B cell (primary cell): ENCODE data around the gene NCAPH2. TPM values are rescaled to one million over a fixed set of nuclear protein-coding genes. Genes with fewer than 3 reads are reported as not detected.

Source experiments
- ATAC-seq: fragments of 200-7000 bp; cut with Tn5 transposase; one replicate; pipeline ENCODE4 v1.10.0; 2021; ENCODE audit warnings: low read depth, mild to moderate bottlenecking, moderate number of reproducible peaks, moderate library complexity
- CTCF ChIA-PET: fragments of 350-600 bp; sonication (Branson Sonifier 250); formaldehyde crosslinking; loops from one replicate; lab custom pipeline; 2021; ENCODE audit warnings: antibody characterized with exemption, inconsistent platforms; lab: Charles Lee
- POLR2A ChIA-PET: fragments of 350-600 bp; sonication (Branson Sonifier 250); formaldehyde crosslinking; loops from one replicate; lab custom pipeline; 2021; ENCODE audit warnings: antibody characterized with exemption; lab: Charles Lee
- DNase-seq: peaks from one replicate; pipeline ENCODE4 v3.0.0; 2013
- H2AFZ ChIP-seq: 2 replicates; pipeline ENCODE4 v1.6.1; 2012; ENCODE audit warnings: mild to moderate bottlenecking, low read depth, low read length; ENCODE audit not compliant: insufficient read depth, poor library complexity, severe bottlenecking
- H3K27ac ChIP-seq, 2 donors: 1 replicate in 1 of 2; 2 replicates in 1 of 2; pipeline ENCODE4 v1.5.1; 2012 to 2013; ENCODE audit warnings: low read length in 2 of 2, mild to moderate bottlenecking in 2 of 2, moderate library complexity in 1 of 2
- H3K27me3 ChIP-seq, 4 experiments: fragments of 200-600 bp in 1 of 4; sonication (generic) in 1 of 4; replicated peaks in 1 of 4; 1 replicate in 2 of 4; 2 replicates in 2 of 4; pipeline versions ENCODE4 v1.6.1 to v1.7.0; 2013 to 2016; ENCODE audit warnings: low read length in 3 of 4, mild to moderate bottlenecking in 2 of 4, mixed read lengths in 1 of 4, moderate library complexity in 1 of 4; ENCODE audit not compliant: insufficient read depth in 4 of 4, control insufficient read depth in 3 of 4; ENCODE audit errors: control extremely low read depth in 1 of 4
- H3K36me3 ChIP-seq, 2 experiments: replicated peaks in 1 of 2; 1 replicate in 1 of 2; 2 replicates in 1 of 2; pipeline versions ENCODE4 v1.6.1 to v1.7.1; 2013; ENCODE audit warnings: low read length in 1 of 2; ENCODE audit not compliant: insufficient read depth in 2 of 2, control insufficient read depth in 1 of 2; ENCODE audit errors: control extremely low read depth in 1 of 2, extremely low read depth in 1 of 2
- H3K4me1 ChIP-seq, 2 donors: fragments of 200-600 bp in 1 of 2; sonication (generic) in 1 of 2; 1 replicate in 1 of 2; 2 replicates in 1 of 2; pipeline versions ENCODE4 v1.5.1 to v1.6.1; 2013 to 2017; ENCODE audit warnings: low read length in 2 of 2; ENCODE audit not compliant: control insufficient read depth in 2 of 2, insufficient read depth in 2 of 2
- H3K4me2 ChIP-seq: replicated peaks from 2 replicates; pipeline ENCODE3; 2012; ENCODE audit warnings: mild to moderate bottlenecking, low read depth, low read length; ENCODE audit not compliant: poor library complexity, severe bottlenecking
- H3K4me3 ChIP-seq, 5 experiments: fragments of 200-600 bp in 1 of 5; sonication (generic) in 1 of 5; 1 replicate in 3 of 5; 2 replicates in 2 of 5; pipeline versions ENCODE4 v1.5.1 to v1.7.0; 2011 to 2016; ENCODE audit warnings: low read length in 4 of 5, mild to moderate bottlenecking in 4 of 5, low read depth in 2 of 5, control low read depth in 1 of 5, moderate library complexity in 1 of 5; ENCODE audit not compliant: insufficient read depth in 1 of 5; ENCODE audit errors: control extremely low read depth in 1 of 5, extremely low read depth in 1 of 5
- H3K79me2 ChIP-seq: fragments of 200-600 bp; sonication (generic); one replicate; pipeline ENCODE4 v1.6.0; 2016; ENCODE audit warnings: low read length; ENCODE audit not compliant: control insufficient read depth, insufficient read depth
- H3K9ac ChIP-seq: fragments of 200-600 bp; sonication (generic); 2 replicates; pipeline ENCODE4 v1.6.1; 2017; ENCODE audit warnings: mild to moderate bottlenecking, low read length, moderate library complexity
- H3K9me3 ChIP-seq, 3 donors: one replicate each; pipeline versions ENCODE4 v1.6.1 to v1.7.1; 2013; ENCODE audit warnings: low read length in 2 of 3; ENCODE audit not compliant: control insufficient read depth in 2 of 3, insufficient read depth in 1 of 3; ENCODE audit errors: control extremely low read depth in 1 of 3
- H4K20me1 ChIP-seq: 2 replicates; pipeline ENCODE4 v1.6.0; 2012; ENCODE audit warnings: mild to moderate bottlenecking, low read length; ENCODE audit not compliant: insufficient read depth, control insufficient read depth, poor library complexity, severe bottlenecking
- H3K27ac Mint-ChIP-seq: one replicate; pipeline ENCODE4 v1.8.0; 2021; ENCODE audit warnings: mixed read lengths
- H3K27me3 Mint-ChIP-seq: one replicate; pipeline ENCODE4 v1.8.0; 2021; ENCODE audit warnings: mixed read lengths
- H3K4me1 Mint-ChIP-seq: one replicate; pipeline ENCODE4 v1.8.0; 2021; ENCODE audit warnings: mixed read lengths
- H3K4me3 Mint-ChIP-seq: one replicate; pipeline ENCODE4 v1.8.0; 2021; ENCODE audit warnings: mixed read lengths
- H3K9me3 Mint-ChIP-seq: one replicate; pipeline ENCODE4 v1.8.0; 2022; ENCODE audit warnings: mixed read lengths; ENCODE audit not compliant: insufficient read depth
- CTCF ChIP-seq: fragments of 200-600 bp; IDR thresholded peaks from one replicate; pipeline ENCODE4 v1.8.0; 2022; ENCODE audit warnings: antibody characterized with exemption, mild to moderate bottlenecking
- EZH2 ChIP-seq: IDR thresholded peaks from 2 replicates; pipeline ENCODE4 v1.6.1; 2012; ENCODE audit warnings: borderline replicate concordance, low read depth, mild to moderate bottlenecking, moderate library complexity, low read length; ENCODE audit not compliant: insufficient read depth, poor library complexity, severe bottlenecking
- WGBS: methylation state at CpG from one replicate; pipeline ENCODE4 v1.1.5; 2013; ENCODE audit warnings: missing lambda C conversion rate; ENCODE audit not compliant: insufficient coverage; 5-methylcytosine and 5-hydroxymethylcytosine counted together
- intact Hi-C: fragments of 100-400 bp; cut with micrococcal nuclease; formaldehyde crosslinking; loops from one replicate; pipeline ENCODE4 v1.10.0; 2022
- polyA plus RNA-seq: library from polyadenylated mRNA; depleted of rRNA; stranded (reverse); fragments of >200 nt; gene quantifications from 2 replicates; pipeline ENCODE4 v1.2.3, GENCODE V29; 2012
- total RNA-seq, 2 donors: library from RNA; stranded (reverse); fragments of 120-200 nt in 1 of 2; gene quantifications; 1 replicate in 1 of 2; 2 replicates in 1 of 2; pipeline versions ENCODE4 v1.2.3 to v1.2.4, GENCODE V29; 2013 to 2022

Gene NCAPH2
- total and polyA plus RNA-seq, 2 donors (not counting 1 experiment from before 2014, with no cell fraction given), result 47.1 to 76.9 TPM

GRCh38 chr22:50527921-50528681, 20.1 kb downstream of the NCAPH2 start:
- no peaks in the 10 kb centered on the region for H3K27me3 ChIP-seq
- DNase-seq (peak; percentile 42), ATAC-seq (no peak)
- H3K79me2 ChIP-seq, result peaks cover 31% of the 10 kb centered on the region
- peaks cover 0 to 9% (median 0%) of the 10 kb centered on the region in 3 donors for H3K9me3 ChIP-seq
- no peak overlapping the region for H2AFZ ChIP-seq
- H3K9ac ChIP-seq, result no peak overlapping the region
- H3K4me3 Mint-ChIP-seq, result peak overlapping the region; percentile 86
- H3K4me1 Mint-ChIP-seq, result peaks cover 41% of the 10 kb centered on the region
- no peaks in the 10 kb centered on the region for H3K27me3 Mint-ChIP-seq
- H3K9me3 Mint-ChIP-seq, result no peaks in the 10 kb centered on the region
- no peak overlapping the region for H3K4me3 ChIP-seq
- H4K20me1 ChIP-seq, result peaks cover 20% of the 10 kb centered on the region
- H3K27ac ChIP-seq, result peak overlapping the region; percentile 81 to 99
- CTCF ChIA-PET, result interaction anchor here (1.0 to 5.5 kb wide), 8 partner anchors 11 to 93 kb away, joined by 3 to 81 read pairs (median 12); partner anchors contain the start of genes KLHDC7B and SYCE3
- peak overlapping the region; percentile 91 for H3K27ac Mint-ChIP-seq
- peaks cover 0 to 7% of the 10 kb centered on the region in 2 experiments for H3K36me3 ChIP-seq
- 94% methylated on average over 13 of the region's 18 CpGs for WGBS
- H3K4me1 ChIP-seq, result peaks cover 26 to 63% of the 10 kb centered on the region in 2 donors
- peak overlapping the region; percentile 84 for H3K4me2 ChIP-seq
- POLR2A ChIA-PET, result interaction anchor here (0.6 to 5.4 kb wide), 8 partner anchors 13 to 93 kb away, joined by 3 to 104 read pairs (median 12); partner anchors contain the start of genes KLHDC7B, LMF2, NCAPH2 and SYCE3
- TF ChIP-seq EZH2, result no peak
- no peak for TF ChIP-seq CTCF
- intact Hi-C loops, result loop anchor here (2.0 to 5.0 kb wide), 2 partner anchors 17 to 56 kb away; partner anchors contain the start of gene KLHDC7B
